LNCaP clone FGC (cell line): ENCODE measurements around the gene ADSS1.

Source experiments
- DNase-seq: peaks from one replicate; pipeline ENCODE4 v3.0.0-alpha.2; 2011; ENCODE audit warnings: low read depth
- H3K4me3 ChIP-seq: 2 replicates; pipeline ENCODE4 v1.5.1; 2011; ENCODE audit warnings: mild to moderate bottlenecking, low read depth, low read length, control low read depth
- TF ChIP-seq, protein P1 (sequence below): IDR thresholded peaks from 2 replicates; pipeline ENCODE4 v1.5.1; 2012; ENCODE audit warnings: mild to moderate bottlenecking; ENCODE audit not compliant: control insufficient read depth, insufficient read depth; ENCODE audit errors: extremely low read depth

ADSS1 gene

GRCh38 chr14:104786091-104786586, 62.1 kb downstream of the ADSS1 start:
- H3K4me3 ChIP-seq: no peak overlapping the region
- TF ChIP-seq, protein P1, sequence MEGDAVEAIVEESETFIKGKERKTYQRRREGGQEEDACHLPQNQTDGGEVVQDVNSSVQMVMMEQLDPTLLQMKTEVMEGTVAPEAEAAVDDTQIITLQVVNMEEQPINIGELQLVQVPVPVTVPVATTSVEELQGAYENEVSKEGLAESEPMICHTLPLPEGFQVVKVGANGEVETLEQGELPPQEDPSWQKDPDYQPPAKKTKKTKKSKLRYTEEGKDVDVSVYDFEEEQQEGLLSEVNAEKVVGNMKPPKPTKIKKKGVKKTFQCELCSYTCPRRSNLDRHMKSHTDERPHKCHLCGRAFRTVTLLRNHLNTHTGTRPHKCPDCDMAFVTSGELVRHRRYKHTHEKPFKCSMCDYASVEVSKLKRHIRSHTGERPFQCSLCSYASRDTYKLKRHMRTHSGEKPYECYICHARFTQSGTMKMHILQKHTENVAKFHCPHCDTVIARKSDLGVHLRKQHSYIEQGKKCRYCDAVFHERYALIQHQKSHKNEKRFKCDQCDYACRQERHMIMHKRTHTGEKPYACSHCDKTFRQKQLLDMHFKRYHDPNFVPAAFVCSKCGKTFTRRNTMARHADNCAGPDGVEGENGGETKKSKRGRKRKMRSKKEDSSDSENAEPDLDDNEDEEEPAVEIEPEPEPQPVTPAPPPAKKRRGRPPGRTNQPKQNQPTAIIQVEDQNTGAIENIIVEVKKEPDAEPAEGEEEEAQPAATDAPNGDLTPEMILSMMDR: no peak
- DNase-seq: no peak

DNA sequence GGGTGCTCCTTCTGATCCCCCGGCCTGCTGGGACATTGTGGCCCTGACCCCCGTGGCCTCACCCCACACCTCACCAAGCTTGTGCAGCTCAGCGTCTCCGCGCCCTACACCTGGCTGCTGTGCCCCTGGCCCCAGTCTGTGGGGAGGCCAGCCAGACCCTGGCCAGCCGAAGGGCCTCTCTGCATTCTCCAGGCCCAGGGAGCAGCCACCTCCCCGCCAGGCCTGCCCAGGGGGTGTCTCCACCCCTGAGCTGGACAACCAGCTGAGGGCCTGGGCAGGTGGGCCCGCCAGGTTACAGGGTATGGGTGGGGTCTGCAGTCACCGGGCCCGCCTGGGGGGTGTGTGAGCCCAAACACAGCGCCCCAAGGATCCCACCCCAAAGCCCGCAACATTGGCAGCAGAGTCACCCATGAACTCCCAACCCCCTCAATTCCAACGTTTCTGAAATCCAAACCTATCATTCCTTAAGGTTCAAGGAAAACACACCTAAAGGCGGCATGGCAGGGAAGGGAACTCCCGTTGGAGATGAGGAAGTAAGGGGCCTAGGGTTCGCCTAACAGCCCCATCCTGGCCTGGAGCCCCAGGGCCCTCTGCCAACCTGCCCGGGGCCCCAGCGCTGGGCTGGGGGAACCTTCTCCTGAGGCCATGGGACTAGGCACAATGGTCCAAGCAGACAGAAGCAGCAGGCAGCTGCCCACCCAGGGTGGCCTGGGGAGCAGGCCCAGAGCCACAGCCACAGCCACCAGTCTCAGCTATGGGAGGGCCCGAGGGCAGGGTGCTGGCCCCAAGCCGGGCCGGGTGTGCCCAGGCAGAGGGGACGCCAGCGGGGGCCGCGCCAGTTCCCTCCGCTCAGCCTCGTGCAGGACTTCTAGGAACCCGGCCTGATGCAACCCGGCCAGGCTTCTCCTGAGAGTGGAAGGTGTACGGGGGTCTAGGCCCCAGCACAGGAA, 63.0 kb downstream of the ADSS1 start:
- TF ChIP-seq, protein P1: no peak
- H3K4me3 ChIP-seq: no peak overlapping the region
- DNase-seq: no peak

GRCh38 chr14:104787736-104788135, 63.7 kb downstream of the ADSS1 start:
- no peak overlapping the region for H3K4me3 ChIP-seq
- DNase-seq: no peak
- TF ChIP-seq, protein P1: no peak

- DNase-seq: no peak
Measured at GRCh38 chr14:104788161-104788818, 64.3 kb downstream of the ADSS1 start.

GRCh38 chr14:104788873-104789663, 65.0 kb downstream of the ADSS1 start:
- H3K4me3 ChIP-seq: no peak overlapping the region
- TF ChIP-seq, protein P1: no peak
- DNase-seq: no peak

More at GRCh38 chr14:104788161-104788818, 64.3 kb downstream of the ADSS1 start:
- H3K4me3 ChIP-seq: no peak overlapping the region
- TF ChIP-seq, protein P1: no peak

GRCh38 chr14:104789752-104790743, 66.0 kb downstream of the ADSS1 start:
- DNase-seq: no peak

More at GRCh38 chr14:104789752-104790743, 66.0 kb downstream of the ADSS1 start:
- TF ChIP-seq, protein P1: no peak
- no peak overlapping the region for H3K4me3 ChIP-seq
